HG03442 (cell line): Measurements from ENCODE around the gene RHCE.
"Not testable (repeated sequence)": the region's sequence is repeated elsewhere in the genome, so short reads cannot be mapped to it uniquely, and the experiment has no call there.

Experiments used
- ATAC-seq: cut with Tn5 transposase; IDR thresholded peaks from one replicate; pipeline ENCODE4 v1.9.1; 2021; ENCODE audit warnings: mild to moderate bottlenecking, moderate library complexity; ENCODE audit not compliant: unreplicated experiment

RHCE gene

GRCh38 chr1:25420715-25421114 is at the start of gene RHCE:
RHCE (minus strand) TSS chr1:25420825; CDS start chr1:25420786, 39 bp downstream.
- not testable (repeated sequence) for ATAC-seq

- no peak for ATAC-seq
Observed at GRCh38 chr1:25469177-25469576, 48.6 kb upstream of the RHCE start.

GRCh38 chr1:25468033-25468432 is 47.4 kb upstream of the RHCE start:
- no peak for ATAC-seq

GRCh38 chr1:25467616-25468015 is 47.0 kb upstream of the RHCE start:
- ATAC-seq: no peak

GRCh38 chr1:25467193-25467592 is 46.6 kb upstream of the RHCE start:
- ATAC-seq: no peak

- ATAC-seq: no peak
Observed at GRCh38 chr1:25462732-25463131, 42.1 kb upstream of the RHCE start.

GRCh38 chr1:25461849-25462248 is 41.2 kb upstream of the RHCE start:
- ATAC-seq: no peak

- ATAC-seq: not testable (repeated sequence)
Observed at GRCh38 chr1:25460816-25461215, 40.2 kb upstream of the RHCE start.

- no peak for ATAC-seq
Observed at GRCh38 chr1:25460020-25460419, 39.4 kb upstream of the RHCE start.

GRCh38 chr1:25458541-25459298 is 38.1 kb upstream of the RHCE start:
- ATAC-seq: no peak

- no peak for ATAC-seq
Observed at GRCh38 chr1:25456502-25456901, 35.9 kb upstream of the RHCE start.

GRCh38 chr1:25451908-25452307 is 31.3 kb upstream of the RHCE start:
- ATAC-seq: no peak

GRCh38 chr1:25450891-25451290 is 30.3 kb upstream of the RHCE start:
- ATAC-seq: no peak

- peak; percentile 77 for ATAC-seq
Observed at GRCh38 chr1:25447547-25447946, 26.9 kb upstream of the RHCE start.

GRCh38 chr1:25445993-25446538 is 25.4 kb upstream of the RHCE start:
- ATAC-seq: no peak

- ATAC-seq: not testable (repeated sequence)
Observed at GRCh38 chr1:25444604-25445003, 24.0 kb upstream of the RHCE start.

- ATAC-seq: no peak
Observed at GRCh38 chr1:25443030-25443699, 22.5 kb upstream of the RHCE start.

GRCh38 chr1:25442178-25442577 is 21.6 kb upstream of the RHCE start:
- ATAC-seq: no peak

GRCh38 chr1:25439287-25439686 is 18.7 kb upstream of the RHCE start:
- no peak for ATAC-seq

- ATAC-seq: no peak
Observed at GRCh38 chr1:25437672-25438071, 17.0 kb upstream of the RHCE start.

- no peak for ATAC-seq
Observed at GRCh38 chr1:25435397-25436108, 14.9 kb upstream of the RHCE start.
